SHP77 treated with DMSO at 0.1 percent for 48 hours (cell line): ENCODE measurements around the gene ARF6.
"Not testable (repeated sequence)": the region's sequence is repeated elsewhere in the genome, so short reads cannot be mapped to it uniquely, and the experiment has no call there.

Experiments used
- DNase-seq: peaks from one replicate; lab custom pipeline; 2025; lab: John Stamatoyannopoulos, UW

Gene ARF6

GRCh38 chr14:49876563-49877127 lies 16.2 kb upstream of the ARF6 start:
- DNase-seq = no peak

DNA sequence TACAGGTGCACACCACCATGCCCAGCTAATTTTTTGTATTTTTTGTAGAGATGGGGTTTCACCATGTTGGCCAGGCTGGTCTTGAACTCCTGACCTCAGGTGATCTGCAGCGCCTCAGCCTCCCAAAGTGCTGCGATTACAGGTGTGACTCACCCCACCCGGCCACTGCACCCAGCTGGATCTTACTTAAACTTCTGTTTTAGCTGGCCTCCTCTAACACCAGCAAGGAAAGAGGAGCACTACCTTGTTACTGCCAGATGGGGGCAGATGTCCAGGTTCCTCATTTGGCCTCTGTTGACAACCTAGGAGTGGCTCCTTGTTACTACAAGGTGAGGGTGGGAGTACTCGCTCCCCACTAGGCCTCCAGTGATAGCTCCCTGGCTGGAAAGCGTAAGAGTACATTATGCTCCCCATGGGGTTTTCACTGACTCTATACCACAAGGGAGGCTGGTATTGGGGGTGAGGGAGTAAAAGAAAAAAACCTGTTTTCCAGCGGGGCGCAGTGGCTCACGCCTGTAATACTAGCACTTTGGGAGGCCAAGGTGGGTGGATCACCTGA lies 13.2 kb upstream of the ARF6 start:
- peak; percentile 67 for DNase-seq

DNA sequence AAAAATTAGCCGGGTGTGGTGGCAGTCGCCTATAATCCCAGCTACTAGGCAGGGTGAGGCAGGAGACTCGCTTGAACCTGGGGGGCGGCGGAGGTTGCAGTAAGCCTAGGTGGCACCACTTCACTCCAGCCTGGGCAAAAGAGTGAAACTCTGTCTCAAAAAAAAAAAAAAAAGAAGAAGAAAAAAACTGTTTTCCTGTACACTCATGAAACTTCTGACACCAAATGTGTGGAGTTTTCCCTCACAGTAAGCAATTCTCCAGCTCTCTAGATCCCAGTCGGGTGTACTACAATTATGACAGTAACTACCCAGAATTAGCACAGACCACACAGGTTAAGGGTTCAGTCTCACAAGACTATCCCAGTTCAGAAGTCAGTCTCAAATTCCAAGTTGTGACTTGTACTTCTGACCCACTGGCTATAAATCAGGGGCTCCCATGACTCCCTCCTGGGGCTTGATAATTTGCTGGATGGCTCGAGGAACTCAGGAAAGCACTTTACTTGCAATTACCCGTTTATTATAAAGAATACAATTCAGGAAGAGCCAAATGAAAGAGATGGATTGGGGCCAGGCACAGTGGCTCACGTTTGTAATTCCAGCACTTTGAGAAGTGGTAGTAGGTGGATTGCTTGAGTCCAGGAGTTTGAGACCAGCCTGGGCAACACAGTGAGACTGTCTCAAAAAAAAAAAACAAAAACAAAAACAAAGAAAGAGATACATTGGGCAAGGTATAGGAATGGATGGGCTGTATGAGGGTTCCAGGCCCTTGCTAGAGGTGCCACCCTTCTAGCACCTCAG lies 12.4 kb upstream of the ARF6 start:
- no peak for DNase-seq

- DNase-seq = no peak
Measured at GRCh38 chr14:49881350-49882001, 11.4 kb upstream of the ARF6 start.

- no peak for DNase-seq
Measured at GRCh38 chr14:49882826-49883694, 9.8 kb upstream of the ARF6 start.

DNA sequence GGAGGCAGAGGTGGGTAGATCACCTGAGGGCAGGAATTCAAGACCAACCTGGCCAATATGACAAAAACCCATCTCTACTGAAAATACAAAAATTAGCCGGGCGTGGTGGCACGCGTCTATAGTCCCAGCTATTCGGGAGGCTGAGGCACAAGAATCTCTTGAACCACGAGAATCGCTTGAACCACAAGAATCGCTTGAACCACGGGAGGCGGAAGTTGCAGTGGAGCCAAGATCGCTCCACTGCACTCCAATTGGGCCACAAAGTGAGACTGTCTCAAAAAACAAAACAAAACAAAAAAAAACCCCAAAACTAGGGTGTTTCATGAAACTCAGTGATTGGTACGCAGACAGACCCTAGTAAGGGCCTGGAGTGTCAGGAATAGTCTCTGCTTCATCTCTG lies 6.4 kb upstream of the ARF6 start:
- DNase-seq = no peak

DNA sequence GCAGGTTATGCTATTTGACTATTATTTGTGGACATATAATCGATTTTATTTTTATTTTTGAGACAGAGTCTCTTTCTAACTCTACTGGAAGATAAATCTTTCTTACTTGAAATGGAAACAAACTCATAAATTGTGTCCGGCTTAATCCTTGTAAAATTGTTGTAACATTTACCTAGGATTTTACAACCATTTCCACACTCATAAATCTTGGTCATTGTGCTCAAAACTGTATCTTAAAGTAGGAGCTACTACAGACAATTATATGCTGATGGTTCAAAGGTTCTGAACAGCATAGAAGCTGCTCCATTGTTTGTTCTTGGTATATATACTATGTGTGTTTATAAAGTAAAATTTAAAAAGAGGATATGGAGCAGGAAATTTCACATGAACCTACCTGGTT lies 4.6 kb upstream of the ARF6 start:
- DNase-seq = no peak

DNA sequence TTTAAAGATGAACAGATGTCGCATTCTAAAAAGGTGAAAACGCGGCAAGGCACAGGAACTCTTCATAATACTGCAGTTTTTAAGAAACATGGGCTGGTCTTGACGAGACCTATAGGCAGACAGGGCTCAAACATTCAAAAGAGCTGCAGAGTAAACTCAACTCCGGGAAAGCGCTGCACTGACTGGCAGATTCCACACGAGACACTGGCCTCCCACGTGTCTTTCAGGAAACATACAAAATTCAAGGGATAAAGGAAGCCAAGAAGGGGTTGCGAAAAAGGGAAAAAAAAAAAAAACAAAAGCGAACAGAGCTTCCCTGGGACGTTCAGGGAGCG lies 614 bp upstream of the ARF6 start:
- DNase-seq = peak; percentile 80

DNA sequence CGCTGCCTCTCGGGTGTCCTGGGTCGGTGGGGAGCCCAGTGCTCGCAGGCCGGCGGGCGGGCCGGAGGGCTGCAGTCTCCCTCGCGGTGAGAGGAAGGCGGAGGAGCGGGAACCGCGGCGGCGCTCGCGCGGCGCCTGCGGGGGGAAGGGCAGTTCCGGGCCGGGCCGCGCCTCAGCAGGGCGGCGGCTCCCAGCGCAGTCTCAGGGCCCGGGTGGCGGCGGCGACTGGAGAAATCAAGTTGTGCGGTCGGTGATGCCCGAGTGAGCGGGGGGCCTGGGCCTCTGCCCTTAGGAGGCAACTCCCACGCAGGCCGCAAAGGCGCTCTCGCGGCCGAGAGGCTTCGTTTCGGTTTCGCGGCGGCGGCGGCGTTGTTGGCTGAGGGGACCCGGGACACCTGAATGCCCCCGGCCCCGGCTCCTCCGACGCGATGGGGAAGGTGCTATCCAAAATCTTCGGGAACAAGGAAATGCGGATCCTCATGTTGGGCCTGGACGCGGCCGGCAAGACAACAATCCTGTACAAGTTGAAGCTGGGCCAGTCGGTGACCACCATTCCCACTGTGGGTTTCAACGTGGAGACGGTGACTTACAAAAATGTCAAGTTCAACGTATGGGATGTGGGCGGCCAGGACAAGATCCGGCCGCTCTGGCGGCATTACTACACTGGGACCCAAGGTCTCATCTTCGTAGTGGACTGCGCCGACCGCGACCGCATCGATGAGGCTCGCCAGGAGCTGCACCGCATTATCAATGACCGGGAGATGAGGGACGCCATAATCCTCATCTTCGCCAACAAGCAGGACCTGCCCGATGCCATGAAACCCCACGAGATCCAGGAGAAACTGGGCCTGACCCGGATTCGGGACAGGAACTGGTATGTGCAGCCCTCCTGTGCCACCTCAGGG lies 679 bp downstream of the ARF6 start:
- DNase-seq = no peak

DNA sequence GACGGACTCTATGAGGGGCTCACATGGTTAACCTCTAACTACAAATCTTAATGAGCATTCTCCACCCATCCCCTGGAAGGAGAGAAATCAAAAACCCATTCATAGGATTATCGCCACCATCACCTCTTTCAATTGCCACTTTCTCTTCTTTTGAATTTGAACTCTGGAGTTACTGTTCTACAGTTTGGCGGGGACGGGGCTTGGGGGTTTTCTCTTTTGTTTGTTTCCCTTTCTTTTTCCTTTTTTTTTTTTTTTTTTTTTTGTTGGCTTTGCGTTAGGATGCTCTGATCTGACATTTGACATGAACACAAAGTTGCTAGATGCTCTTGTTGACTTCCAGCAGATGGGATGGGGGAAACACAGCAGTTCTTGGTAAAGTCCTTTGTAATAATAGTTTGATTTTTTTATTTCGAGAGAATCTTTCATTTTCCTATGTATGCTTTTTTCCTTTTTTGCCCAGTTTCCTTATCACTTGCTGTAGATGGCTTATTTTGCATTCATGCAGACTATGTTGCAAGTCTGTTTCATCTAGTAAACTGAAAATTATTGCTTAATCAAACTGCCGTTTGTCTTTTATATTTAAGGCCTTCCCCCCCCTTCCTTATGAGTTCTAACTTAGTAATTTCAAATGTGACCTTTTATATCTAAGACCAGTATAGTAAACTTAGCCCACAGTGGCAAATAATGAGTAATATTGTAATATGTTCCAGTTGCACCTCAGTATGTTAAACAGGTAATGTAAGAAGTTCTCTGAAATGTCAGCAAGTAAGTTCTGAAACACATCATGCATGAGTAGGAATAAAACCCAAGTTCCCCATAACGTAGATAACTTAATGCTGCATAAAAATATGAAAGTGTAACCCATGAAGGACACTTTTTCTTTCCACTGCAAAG lies 1.6 kb downstream of the ARF6 start:
- DNase-seq = not testable (repeated sequence)

- DNase-seq = no peak
Measured at GRCh38 chr14:49895480-49895879, 2.6 kb downstream of the ARF6 start.

DNA sequence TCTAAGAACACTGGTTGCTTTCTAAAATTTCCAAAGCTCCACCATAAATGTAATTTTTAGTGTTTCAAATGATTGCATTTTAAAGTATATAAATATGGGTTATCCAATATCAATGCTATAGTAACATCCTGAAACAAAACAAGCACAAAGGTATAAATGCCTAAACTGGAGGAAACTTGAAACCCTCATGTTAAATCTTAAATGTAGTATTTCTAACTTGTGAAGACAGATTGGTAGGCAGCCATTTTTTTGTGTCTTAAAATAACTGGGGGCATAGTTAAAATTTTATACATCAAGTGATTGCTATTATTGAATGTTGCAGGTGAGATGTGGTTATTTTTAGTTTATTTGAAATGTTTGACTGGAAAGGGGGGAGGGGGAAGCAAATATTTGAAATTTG lies 3.4 kb downstream of the ARF6 start:
- DNase-seq = not testable (repeated sequence)

- DNase-seq = no peak
Measured at GRCh38 chr14:49896966-49897365, 4.1 kb downstream of the ARF6 start.

DNA sequence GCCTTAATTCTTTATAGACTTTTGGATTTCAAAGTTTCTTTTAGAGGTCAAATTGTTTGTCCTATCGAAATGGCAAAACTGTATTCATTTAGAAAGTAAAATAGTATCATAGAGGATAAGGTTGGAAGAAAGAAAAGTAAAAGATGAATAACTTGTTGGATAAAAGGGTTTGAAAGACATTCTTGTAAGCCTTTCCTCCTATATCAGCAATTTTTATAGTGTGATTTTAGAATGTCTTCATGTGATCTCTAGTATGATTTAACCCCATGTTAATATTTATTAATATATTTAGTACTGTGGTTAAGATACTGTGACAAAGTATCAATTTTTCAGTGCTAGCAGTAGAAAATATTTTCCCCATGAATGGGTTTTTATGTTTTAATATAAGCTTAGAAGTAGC lies 4.5 kb downstream of the ARF6 start:
- DNase-seq = no peak

- no peak for DNase-seq
Measured at GRCh38 chr14:49897965-49898364, 5.1 kb downstream of the ARF6 start.

DNA sequence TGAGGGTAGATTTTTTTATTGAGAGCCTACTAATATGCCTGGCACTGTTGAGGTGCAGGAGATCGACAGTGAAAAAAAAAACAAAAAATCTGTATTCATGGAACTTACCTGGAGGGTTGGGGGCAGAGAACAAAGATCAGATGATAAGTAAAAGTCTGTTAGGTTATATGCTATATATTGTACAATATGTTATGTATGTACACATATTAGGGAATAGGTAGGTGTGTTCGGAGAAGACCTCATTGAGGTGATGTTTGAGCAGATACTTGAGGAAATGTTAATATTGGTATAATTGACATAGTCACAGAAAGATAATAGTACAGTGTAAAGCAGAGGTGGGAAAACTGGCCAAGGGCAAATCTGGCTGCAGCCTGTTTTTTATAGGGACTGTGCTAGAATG lies 5.6 kb downstream of the ARF6 start:
- DNase-seq = no peak

- DNase-seq = no peak
Measured at GRCh38 chr14:49900973-49901372, 8.1 kb downstream of the ARF6 start.

DNA sequence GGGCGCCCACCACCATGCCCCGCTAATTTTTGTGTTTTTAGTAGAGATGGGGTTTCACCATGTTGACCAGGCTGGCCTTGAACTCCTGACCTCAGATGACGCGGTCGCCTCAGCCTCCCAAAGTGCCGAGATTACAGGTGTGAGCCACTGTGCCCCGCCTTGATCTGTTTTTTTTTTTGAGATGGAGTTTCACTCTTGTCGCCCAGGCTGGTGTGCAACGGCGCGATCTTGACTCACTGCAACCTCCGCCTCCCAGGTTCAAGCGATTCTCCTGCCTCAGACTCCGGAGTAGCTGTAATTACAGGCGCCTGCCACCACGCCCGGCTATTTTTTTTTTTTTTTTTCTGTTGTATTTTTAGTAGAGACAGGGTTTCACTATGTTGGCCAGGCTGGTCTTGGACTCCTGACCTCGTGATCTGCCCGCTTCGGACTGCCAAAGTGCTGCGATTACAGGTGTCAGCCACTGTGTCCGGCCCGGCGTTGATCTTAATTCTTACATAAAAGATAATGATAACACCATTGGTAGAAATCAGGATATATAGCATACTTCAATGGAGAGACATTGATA lies 9.9 kb downstream of the ARF6 start:
- DNase-seq = not testable (repeated sequence)

GRCh38 chr14:49904270-49904669 lies 11.4 kb downstream of the ARF6 start:
- no peak for DNase-seq

- DNase-seq = no peak
Measured at GRCh38 chr14:49905989-49906388, 13.1 kb downstream of the ARF6 start.
